HEK293T (cell line): ENCODE data around the gene VSIG10.

Experiments
- ARNT ChIP-seq: fragments of 450-650 bp; IDR thresholded peaks from 2 replicates; pipeline ENCODE4 v1.6.1; 2017; ENCODE audit warnings: mild to moderate bottlenecking
- BHLHE40 ChIP-seq: fragments of 450-650 bp; IDR thresholded peaks from 2 replicates; pipeline ENCODE4 v1.6.1; 2016; ENCODE audit warnings: mild to moderate bottlenecking, moderate library complexity, borderline replicate concordance
- CTBP1 ChIP-seq: fragments of 450-650 bp; IDR thresholded peaks from 2 replicates; pipeline ENCODE4 v1.6.1; 2016; ENCODE audit warnings: borderline replicate concordance
- L3MBTL2 ChIP-seq: fragments of 450-650 bp; conservative IDR thresholded peaks from 2 replicates; pipeline ENCODE4 v1.6.1; 2016; ENCODE audit warnings: mild to moderate bottlenecking
- NFRKB ChIP-seq: fragments of 450-650 bp; IDR thresholded peaks from 2 replicates; pipeline ENCODE4 v1.6.1; 2016; ENCODE audit warnings: mild to moderate bottlenecking, moderate library complexity
- TARDBP ChIP-seq: fragments of 450-650 bp; IDR thresholded peaks from 2 replicates; pipeline ENCODE4 v1.6.1; 2016
- ZNF384 ChIP-seq: fragments of 450-650 bp; IDR thresholded peaks from 2 replicates; pipeline ENCODE4 v1.6.1; 2016
- TF ChIP-seq, protein P1 (sequence below): fragments of 450-650 bp; IDR thresholded peaks from 2 replicates; pipeline ENCODE4 v1.6.1; 2016

DNA sequence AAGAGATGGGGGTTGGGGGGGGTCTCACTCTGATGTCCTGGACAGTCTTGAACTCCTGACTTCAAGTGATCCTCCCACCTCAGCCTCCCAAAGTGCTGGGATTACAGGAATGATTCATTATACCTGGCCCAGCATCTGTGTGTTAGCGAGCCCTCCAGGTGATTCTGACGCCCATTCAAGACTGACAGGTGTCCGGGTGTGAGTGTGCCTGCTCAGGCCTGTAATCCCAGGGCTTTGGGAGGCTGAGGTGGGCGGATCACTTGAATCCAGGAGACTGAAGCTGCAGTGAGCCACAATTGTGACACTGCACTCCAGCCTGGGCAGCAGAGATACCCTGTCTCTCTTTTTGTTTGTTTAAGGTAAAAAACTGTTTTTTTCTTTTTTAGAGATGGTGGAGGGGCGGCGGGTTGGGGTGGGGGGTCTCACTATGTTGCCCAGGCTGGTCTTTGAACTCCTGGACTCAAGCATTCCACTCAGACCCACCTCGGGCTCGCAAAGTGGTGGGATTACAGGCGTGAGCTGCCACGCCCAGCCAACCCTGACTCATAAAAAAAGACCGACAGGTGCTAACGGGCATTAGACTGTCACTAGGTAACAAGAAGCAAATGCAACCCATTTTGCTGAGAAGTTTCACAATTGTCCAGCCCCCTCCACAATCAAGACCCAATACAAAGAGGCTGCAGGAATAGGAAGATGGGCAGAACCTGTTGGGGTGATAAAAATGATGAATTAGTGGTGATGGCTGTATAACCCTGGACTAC lies 4.7 kb downstream of the VSIG10 start:
- no peak for TF ChIP-seq NFRKB
- TF ChIP-seq CTBP1, result no peak
- TF ChIP-seq, protein P1, sequence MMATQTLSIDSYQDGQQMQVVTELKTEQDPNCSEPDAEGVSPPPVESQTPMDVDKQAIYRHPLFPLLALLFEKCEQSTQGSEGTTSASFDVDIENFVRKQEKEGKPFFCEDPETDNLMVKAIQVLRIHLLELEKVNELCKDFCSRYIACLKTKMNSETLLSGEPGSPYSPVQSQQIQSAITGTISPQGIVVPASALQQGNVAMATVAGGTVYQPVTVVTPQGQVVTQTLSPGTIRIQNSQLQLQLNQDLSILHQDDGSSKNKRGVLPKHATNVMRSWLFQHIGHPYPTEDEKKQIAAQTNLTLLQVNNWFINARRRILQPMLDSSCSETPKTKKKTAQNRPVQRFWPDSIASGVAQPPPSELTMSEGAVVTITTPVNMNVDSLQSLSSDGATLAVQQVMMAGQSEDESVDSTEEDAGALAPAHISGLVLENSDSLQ, result peak; percentile 80
- TF ChIP-seq TARDBP, result no peak
- no peak for TF ChIP-seq BHLHE40
- no peak for TF ChIP-seq L3MBTL2
- TF ChIP-seq ZNF384, result no peak
- TF ChIP-seq ARNT, result no peak
